Hematopoietic multipotent progenitor cell treated with erythropoietin and hydrocortisone succinate and interleukin-3 and kit ligand, for 6 days (in vitro differentiated cells): ENCODE data around the gene ABCG4.

Experiments
- DNase-seq: peaks from one replicate; pipeline ENCODE4 v3.0.0-alpha.2; 2015

Gene ABCG4

DNA sequence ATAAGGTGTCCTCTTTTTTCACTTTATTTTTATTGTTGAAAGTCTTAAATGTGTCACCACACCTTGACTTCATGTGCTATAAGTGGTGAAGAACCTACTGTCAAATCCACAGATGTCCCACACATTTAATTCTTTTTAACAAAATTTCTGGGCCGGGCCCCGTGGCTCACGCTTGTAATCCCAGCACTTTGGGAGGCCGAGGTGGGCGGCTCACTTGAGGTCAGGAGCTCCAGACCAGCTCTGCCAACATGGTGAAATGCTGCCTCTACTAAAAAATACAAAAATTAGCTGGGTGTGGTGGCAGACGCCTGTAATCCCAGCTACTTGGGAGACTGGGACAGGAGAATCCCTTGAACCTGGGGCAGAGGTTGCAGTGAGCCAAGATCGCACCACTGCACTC, 60.3 kb downstream of the ABCG4 start:
- no peak for DNase-seq

DNA sequence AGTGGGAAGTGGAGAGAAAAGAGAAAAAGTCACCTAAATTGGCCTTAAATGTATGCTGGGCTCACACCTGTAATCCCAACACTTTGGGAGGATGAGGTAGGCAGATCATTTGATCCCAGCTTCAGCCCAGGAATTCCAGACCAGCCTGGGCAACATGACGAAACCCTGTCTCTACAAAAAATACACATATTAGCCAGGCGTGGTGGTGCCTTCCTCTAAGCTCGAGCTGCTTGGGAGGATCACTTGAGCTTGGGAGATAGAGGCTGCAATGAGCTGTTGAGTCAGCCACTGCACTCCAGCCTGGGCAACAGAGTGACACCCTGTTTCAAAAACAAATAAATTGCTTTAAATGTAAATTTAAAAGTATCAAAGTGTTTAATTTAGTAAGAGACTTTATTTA, 61.2 kb downstream of the ABCG4 start:
- DNase-seq: no peak
